ENCODE measurements around the gene NAA38.

DNA sequence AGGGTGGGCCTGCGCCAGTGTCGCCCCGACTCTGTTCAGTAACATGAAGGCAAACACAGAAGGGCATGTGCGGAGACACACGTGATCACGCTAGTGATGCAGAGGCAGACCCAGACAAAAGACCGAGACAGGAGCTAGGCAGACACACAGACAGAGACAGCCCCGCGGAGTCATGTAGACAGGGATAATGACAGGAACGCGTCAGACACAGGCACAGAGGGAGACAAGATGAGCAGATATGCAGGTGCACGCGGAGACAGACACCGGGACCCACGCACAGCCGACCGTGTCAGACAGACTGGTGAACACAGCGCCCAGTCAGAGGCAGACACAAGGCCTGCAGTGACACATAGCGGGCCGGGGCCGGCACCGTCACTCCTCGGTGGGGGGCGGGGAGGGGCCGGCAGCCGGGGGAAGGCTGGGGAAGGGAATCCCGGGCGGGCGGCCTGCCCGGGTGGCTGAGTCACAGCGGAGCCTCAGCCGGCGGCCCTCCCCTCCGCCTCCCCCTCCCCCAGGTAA lies 15.9 kb downstream of the NAA38 start:
- TF ChIP-seq, protein P1, sequence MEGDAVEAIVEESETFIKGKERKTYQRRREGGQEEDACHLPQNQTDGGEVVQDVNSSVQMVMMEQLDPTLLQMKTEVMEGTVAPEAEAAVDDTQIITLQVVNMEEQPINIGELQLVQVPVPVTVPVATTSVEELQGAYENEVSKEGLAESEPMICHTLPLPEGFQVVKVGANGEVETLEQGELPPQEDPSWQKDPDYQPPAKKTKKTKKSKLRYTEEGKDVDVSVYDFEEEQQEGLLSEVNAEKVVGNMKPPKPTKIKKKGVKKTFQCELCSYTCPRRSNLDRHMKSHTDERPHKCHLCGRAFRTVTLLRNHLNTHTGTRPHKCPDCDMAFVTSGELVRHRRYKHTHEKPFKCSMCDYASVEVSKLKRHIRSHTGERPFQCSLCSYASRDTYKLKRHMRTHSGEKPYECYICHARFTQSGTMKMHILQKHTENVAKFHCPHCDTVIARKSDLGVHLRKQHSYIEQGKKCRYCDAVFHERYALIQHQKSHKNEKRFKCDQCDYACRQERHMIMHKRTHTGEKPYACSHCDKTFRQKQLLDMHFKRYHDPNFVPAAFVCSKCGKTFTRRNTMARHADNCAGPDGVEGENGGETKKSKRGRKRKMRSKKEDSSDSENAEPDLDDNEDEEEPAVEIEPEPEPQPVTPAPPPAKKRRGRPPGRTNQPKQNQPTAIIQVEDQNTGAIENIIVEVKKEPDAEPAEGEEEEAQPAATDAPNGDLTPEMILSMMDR (IDR thresholded peaks at IDR 0.05) = no peak
- TF ChIP-seq POLR2A (IDR thresholded peaks at IDR 0.05) = no peak
- TF ChIP-seq EP300 (IDR thresholded peaks at IDR 0.05) = no peak

All from ovary (tissue), 3 donors.